Cardiac muscle cell (in vitro differentiated cells and primary cell): ENCODE results near the gene ZNF408. TPM values are rescaled to one million over a fixed set of nuclear protein-coding genes. Genes with fewer than 3 reads are reported as not detected.
"Not testable (repeated sequence)": the region's sequence is repeated elsewhere in the genome, so short reads cannot be mapped to it uniquely, and the experiment has no call there.

Experiments
- DNase-seq, 2 donors: peaks; one replicate each; pipeline versions ENCODE4 v3.0.0 to v3.0.0-alpha.2; 2010 to 2017; ENCODE audit warnings: low read depth in 1 of 2, low spot score in 1 of 2
- H3K27ac ChIP-seq: fragments of 200-600 bp; sonication (generic); 2 replicates; pipeline ENCODE4 v1.5.1; 2016
- H3K27me3 ChIP-seq: fragments of 200-600 bp; sonication (generic); 2 replicates; pipeline ENCODE4 v1.6.0; 2016; ENCODE audit warnings: control low read depth
- H3K36me3 ChIP-seq: fragments of 200-600 bp; sonication (generic); 2 replicates; pipeline ENCODE4 v1.5.1; 2016; ENCODE audit warnings: control low read depth
- H3K4me1 ChIP-seq: fragments of 200-600 bp; sonication (generic); 2 replicates; pipeline ENCODE4 v1.8.1; 2017; ENCODE audit warnings: low read depth, mild to moderate bottlenecking, mixed run types
- H3K4me3 ChIP-seq: fragments of 200-600 bp; sonication (generic); 2 replicates; pipeline ENCODE4 v1.5.1; 2016; ENCODE audit warnings: mild to moderate bottlenecking
- H3K9me3 ChIP-seq: fragments of 200-600 bp; sonication (generic); 2 replicates; pipeline ENCODE4 v1.5.1; 2017; ENCODE audit warnings: low read depth, mild to moderate bottlenecking, control low read depth
- CTCF ChIP-seq: IDR thresholded peaks from 2 replicates; pipeline ENCODE4 v1.5.1; 2012; ENCODE audit warnings: low read depth, mild to moderate bottlenecking, low read length
- polyA plus RNA-seq: library from polyadenylated mRNA; unstranded; fragments of >200 nt; fragmentation: Nextera tagmentation; extraction: Ambion mirVana; gene quantifications from 2 replicates; pipeline ENCODE4 v1.2.1, GENCODE V29; 2016
- total RNA-seq: library from RNA; depleted of rRNA; stranded (reverse); fragments of >200 nt; gene quantifications from 2 replicates; pipeline ENCODE4 v1.2.3, GENCODE V29; 2016

Gene ZNF408
- total and polyA plus RNA-seq, 2 experiments from 2014 or later, result 23.1 to 23.7 TPM

GRCh38 chr11:46711303-46711702 lies 10.5 kb downstream of the ZNF408 start:
- DNase-seq, result no peak
- H3K36me3 ChIP-seq, result peaks cover 2% of the 10 kb centered on the region

GRCh38 chr11:46712874-46713576 lies 12.2 kb downstream of the ZNF408 start:
- no peaks in the 10 kb centered on the region for H3K27me3 ChIP-seq
- no peaks in the 10 kb centered on the region for H3K9me3 ChIP-seq
- no peak for DNase-seq
- no peak overlapping the region for H3K27ac ChIP-seq
- H3K4me1 ChIP-seq, result no peaks in the 10 kb centered on the region
- TF ChIP-seq CTCF, result no peak
- no peak overlapping the region for H3K4me3 ChIP-seq
- no peaks in the 10 kb centered on the region for H3K36me3 ChIP-seq

More at GRCh38 chr11:46711303-46711702, 10.5 kb downstream of the ZNF408 start:
- Histone ChIP-seq H3K4me3 (no peak overlapping the region), H3K9me3 (no peaks in the 10 kb centered on the region), H3K27ac (no peak overlapping the region), H3K4me1 (no peaks in the 10 kb centered on the region), H3K27me3 (no peaks in the 10 kb centered on the region)
- TF ChIP-seq CTCF, result no peak

- H3K36me3 ChIP-seq, H3K27me3 ChIP-seq, H3K4me3 ChIP-seq, H3K9me3 ChIP-seq, DNase-seq, H3K4me1 ChIP-seq, H3K27ac ChIP-seq: not testable (repeated sequence)
These were observed 17.0 kb downstream of the ZNF408 start for GRCh38 chr11:46717825-46718154.

- H3K4me1 ChIP-seq, result no peaks in the 10 kb centered on the region
- H3K27ac ChIP-seq, result no peak overlapping the region
- no peak overlapping the region for H3K4me3 ChIP-seq
- TF ChIP-seq CTCF, result no peak
- DNase-seq, result peak in 1 of 2 donors; percentile 33
- H3K9me3 ChIP-seq, result no peaks in the 10 kb centered on the region
- no peaks in the 10 kb centered on the region for H3K27me3 ChIP-seq
- no peaks in the 10 kb centered on the region for H3K36me3 ChIP-seq
These were observed 17.6 kb downstream of the ZNF408 start for GRCh38 chr11:46718155-46719019.

GRCh38 chr11:46719048-46719542 lies 18.3 kb downstream of the ZNF408 start, which contains the start of gene F2:
Gene F2 (plus strand): TSS chr11:46719213. CDS start chr11:46719236, 23 bp downstream.
- Histone ChIP-seq H3K4me3 (no peak within 1 kb of the TSS), H3K36me3 (no peaks in the 10 kb centered on the region), H3K27me3 (no peaks in the 10 kb centered on the region), H3K4me1 (no peaks in the 10 kb centered on the region), H3K27ac (no peak within 1 kb of the TSS), H3K9me3 (no peaks in the 10 kb centered on the region)
- no peak for TF ChIP-seq CTCF
- no peak for DNase-seq
